HL-60 (cell line): ENCODE data around the gene PPM1F.
A peak's percentile ranks its signal among the peaks of the same experiment; 100 is the strongest.

Source experiments
- DNase-seq, 2 experiments: peaks; one replicate each; pipeline ENCODE4 v3.0.0-alpha.2; 2010 to 2020; ENCODE audit warnings: low read depth in 1 of 2, low spot score in 1 of 2
- H3K27ac ChIP-seq: fragments of 250-450 bp; sonication (Bioruptor Pico); replicated peaks from 2 replicates; pipeline ENCODE4 v1.5.1; 2020; ENCODE audit warnings: mild to moderate bottlenecking, moderate library complexity
- H3K27me3 ChIP-seq: fragments of 250-450 bp; sonication (Bioruptor Pico); 2 replicates; pipeline ENCODE4 v1.5.1; 2021; ENCODE audit warnings: mild to moderate bottlenecking, moderate library complexity; ENCODE audit not compliant: insufficient read depth, poor library complexity, severe bottlenecking
- H3K4me3 ChIP-seq: replicated peaks from 2 replicates; pipeline ENCODE4 v1.5.1; 2011; ENCODE audit warnings: mild to moderate bottlenecking, control low read depth, low read length; ENCODE audit not compliant: insufficient read depth
- GABPA ChIP-seq: IDR thresholded peaks from 2 replicates; pipeline ENCODE4 v1.6.1; 2012; ENCODE audit warnings: low read depth
- POLR2AphosphoS5 ChIP-seq: IDR thresholded peaks from 2 replicates; pipeline ENCODE4 v1.6.1; 2012; ENCODE audit warnings: low read depth
- SPI1 ChIP-seq: IDR thresholded peaks from 2 replicates; pipeline ENCODE4 v1.6.1; 2012; ENCODE audit warnings: low read depth, mild to moderate bottlenecking, borderline replicate concordance
- TF ChIP-seq, protein P1 (sequence below): IDR thresholded peaks from one replicate; pipeline ENCODE4 v1.5.1; 2011; ENCODE audit warnings: low read length, control low read depth, inconsistent platforms; ENCODE audit not compliant: insufficient read depth
- TF ChIP-seq, protein P2 (sequence below): IDR thresholded peaks from 2 replicates; pipeline ENCODE4 v1.6.1; 2012; ENCODE audit warnings: low read depth; ENCODE audit not compliant: insufficient replicate concordance

The PPM1F gene

GRCh38 chr22:21961886-21962654 lies 9.4 kb upstream of the PPM1F start:
- Histone ChIP-seq H3K27ac (no peak overlapping the region), H3K4me3 (no peak overlapping the region), H3K27me3 (no peaks in the 10 kb centered on the region)
- no peak for TF ChIP-seq GABPA
- no peak for TF ChIP-seq POLR2AphosphoS5
- TF ChIP-seq SPI1, result no peak
- TF ChIP-seq, protein P1, sequence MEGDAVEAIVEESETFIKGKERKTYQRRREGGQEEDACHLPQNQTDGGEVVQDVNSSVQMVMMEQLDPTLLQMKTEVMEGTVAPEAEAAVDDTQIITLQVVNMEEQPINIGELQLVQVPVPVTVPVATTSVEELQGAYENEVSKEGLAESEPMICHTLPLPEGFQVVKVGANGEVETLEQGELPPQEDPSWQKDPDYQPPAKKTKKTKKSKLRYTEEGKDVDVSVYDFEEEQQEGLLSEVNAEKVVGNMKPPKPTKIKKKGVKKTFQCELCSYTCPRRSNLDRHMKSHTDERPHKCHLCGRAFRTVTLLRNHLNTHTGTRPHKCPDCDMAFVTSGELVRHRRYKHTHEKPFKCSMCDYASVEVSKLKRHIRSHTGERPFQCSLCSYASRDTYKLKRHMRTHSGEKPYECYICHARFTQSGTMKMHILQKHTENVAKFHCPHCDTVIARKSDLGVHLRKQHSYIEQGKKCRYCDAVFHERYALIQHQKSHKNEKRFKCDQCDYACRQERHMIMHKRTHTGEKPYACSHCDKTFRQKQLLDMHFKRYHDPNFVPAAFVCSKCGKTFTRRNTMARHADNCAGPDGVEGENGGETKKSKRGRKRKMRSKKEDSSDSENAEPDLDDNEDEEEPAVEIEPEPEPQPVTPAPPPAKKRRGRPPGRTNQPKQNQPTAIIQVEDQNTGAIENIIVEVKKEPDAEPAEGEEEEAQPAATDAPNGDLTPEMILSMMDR, result no peak
- TF ChIP-seq, protein P2, sequence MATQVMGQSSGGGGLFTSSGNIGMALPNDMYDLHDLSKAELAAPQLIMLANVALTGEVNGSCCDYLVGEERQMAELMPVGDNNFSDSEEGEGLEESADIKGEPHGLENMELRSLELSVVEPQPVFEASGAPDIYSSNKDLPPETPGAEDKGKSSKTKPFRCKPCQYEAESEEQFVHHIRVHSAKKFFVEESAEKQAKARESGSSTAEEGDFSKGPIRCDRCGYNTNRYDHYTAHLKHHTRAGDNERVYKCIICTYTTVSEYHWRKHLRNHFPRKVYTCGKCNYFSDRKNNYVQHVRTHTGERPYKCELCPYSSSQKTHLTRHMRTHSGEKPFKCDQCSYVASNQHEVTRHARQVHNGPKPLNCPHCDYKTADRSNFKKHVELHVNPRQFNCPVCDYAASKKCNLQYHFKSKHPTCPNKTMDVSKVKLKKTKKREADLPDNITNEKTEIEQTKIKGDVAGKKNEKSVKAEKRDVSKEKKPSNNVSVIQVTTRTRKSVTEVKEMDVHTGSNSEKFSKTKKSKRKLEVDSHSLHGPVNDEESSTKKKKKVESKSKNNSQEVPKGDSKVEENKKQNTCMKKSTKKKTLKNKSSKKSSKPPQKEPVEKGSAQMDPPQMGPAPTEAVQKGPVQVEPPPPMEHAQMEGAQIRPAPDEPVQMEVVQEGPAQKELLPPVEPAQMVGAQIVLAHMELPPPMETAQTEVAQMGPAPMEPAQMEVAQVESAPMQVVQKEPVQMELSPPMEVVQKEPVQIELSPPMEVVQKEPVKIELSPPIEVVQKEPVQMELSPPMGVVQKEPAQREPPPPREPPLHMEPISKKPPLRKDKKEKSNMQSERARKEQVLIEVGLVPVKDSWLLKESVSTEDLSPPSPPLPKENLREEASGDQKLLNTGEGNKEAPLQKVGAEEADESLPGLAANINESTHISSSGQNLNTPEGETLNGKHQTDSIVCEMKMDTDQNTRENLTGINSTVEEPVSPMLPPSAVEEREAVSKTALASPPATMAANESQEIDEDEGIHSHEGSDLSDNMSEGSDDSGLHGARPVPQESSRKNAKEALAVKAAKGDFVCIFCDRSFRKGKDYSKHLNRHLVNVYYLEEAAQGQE, result no peak
- no peak for DNase-seq

- no peak for DNase-seq
- Histone ChIP-seq H3K27me3 (no peaks in the 10 kb centered on the region), H3K4me3 (no peak overlapping the region), H3K27ac (no peak overlapping the region)
- TF ChIP-seq, protein P2, result no peak
- TF ChIP-seq GABPA, result no peak
- TF ChIP-seq, protein P1, result no peak
- TF ChIP-seq POLR2AphosphoS5, result no peak
- no peak for TF ChIP-seq SPI1
Observed at GRCh38 chr22:21961127-21961867, 8.6 kb upstream of the PPM1F start.

GRCh38 chr22:21960200-21961126 lies 7.8 kb upstream of the PPM1F start:
- Histone ChIP-seq H3K4me3 (no peak overlapping the region), H3K27me3 (no peaks in the 10 kb centered on the region), H3K27ac (no peak overlapping the region)
- no peak for DNase-seq
- TF ChIP-seq POLR2AphosphoS5 (0 out of 2 replicates have a peak, but pooled peaks have one; percentile 15), SPI1 (no peak)
